ENCODE measurements around the gene APAF1.

APAF1 gene

DNA sequence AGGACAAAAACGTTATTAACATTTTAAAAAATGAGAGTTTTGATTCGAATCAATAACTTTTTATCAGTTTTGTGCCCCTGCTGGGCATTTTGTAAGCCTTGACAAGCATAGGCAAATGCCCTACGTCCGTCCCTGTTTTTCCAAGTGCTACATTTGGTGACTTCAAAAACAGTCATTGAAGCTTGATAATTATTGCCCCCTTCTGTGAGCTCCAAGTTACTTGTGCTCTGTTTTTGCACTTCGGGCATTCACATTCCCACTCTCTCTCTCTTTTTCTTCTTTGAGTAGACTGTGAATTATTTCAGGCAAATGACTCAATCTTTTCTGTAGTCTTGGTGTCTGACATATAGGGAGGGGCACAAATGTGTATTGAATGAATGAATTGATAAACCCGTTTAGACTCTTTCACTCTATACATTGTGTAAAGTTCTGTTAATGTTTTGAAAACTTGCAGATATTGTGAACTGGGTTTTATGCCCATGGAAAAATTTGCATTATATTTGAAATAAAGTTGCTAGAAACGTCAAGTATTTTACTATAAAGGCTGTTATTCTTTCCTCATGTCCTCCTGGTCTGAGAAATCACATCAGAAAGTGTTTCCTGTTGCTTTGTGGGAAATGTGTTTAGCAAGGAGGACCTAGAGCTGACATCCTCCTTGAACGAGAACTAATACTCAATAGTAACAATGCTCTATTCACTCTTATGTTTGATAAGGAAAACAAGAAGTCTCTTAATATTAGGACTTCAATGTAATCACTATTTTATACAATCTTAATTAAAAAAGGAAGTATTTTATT is 1.4 kb downstream of the APAF1 start:
- Mint-ChIP-seq H3K4me3 (peak overlapping the region; percentile 67 to 99), H3K27ac (no peak overlapping the region), H3K27me3 (no peaks in the 10 kb centered on the region), H3K4me1 (peaks cover 24% of the 10 kb centered on the region), H3K9me3 (no peaks in the 10 kb centered on the region)
- no peak for DNase-seq
- ATAC-seq = no peak

GRCh38 chr12:98651328-98651727 is 6.2 kb downstream of the APAF1 start:
- Mint-ChIP-seq H3K27me3 (no peaks in the 10 kb centered on the region), H3K27ac (peak overlapping the region in 1 of 2 donors; percentile 47), H3K4me3 (no peak overlapping the region), H3K9me3 (no peaks in the 10 kb centered on the region), H3K4me1 (peaks cover 13% of the 10 kb centered on the region)
- no peak for DNase-seq
- ATAC-seq = no peak

DNA sequence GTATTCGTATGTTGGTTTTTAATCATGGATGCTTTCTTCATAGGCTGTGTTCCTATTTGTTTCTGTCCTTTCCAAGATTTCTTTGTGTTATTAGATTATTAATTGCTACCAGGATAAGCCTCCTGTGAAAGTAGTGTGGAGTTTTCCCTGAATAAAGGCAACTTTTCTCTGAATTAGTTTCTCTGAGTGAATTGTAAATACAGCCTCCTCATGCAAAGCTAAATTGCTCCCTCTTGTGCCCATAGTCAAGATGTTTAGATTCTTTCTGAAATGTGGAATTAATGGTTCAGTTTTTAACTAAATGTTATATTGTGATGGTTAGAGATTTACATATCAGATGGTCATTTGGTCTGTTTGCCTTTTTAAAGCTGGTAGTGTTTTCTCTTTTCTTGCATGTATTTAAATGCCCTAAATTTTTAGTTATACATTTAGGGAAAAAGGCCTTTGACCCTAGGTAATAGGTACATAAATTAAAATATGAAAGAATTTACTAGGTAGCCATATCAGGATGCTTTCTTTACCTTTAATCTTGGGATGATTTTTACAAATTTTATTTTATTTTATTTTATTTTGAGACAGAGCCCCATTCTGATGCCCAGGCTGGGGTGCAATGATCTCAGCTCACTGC is 8.9 kb downstream of the APAF1 start:
- H3K4me3 Mint-ChIP-seq = no peak overlapping the region
- no peaks in the 10 kb centered on the region for H3K27me3 Mint-ChIP-seq
- H3K9me3 Mint-ChIP-seq = no peaks in the 10 kb centered on the region
- H3K4me1 Mint-ChIP-seq = peaks cover 18% of the 10 kb centered on the region
- ATAC-seq (no peak), DNase-seq (no peak)
- peak overlapping the region in 1 of 2 donors; percentile 69 for H3K27ac Mint-ChIP-seq

- Mint-ChIP-seq H3K27ac (peak overlapping the region in 1 of 2 donors; percentile 59), H3K4me3 (peak overlapping the region; percentile 2 to 32), H3K27me3 (no peaks in the 10 kb centered on the region), H3K9me3 (no peaks in the 10 kb centered on the region), H3K4me1 (peaks cover 18% of the 10 kb centered on the region)
- no peak for DNase-seq
- peak; percentile 96 for ATAC-seq
Measured at GRCh38 chr12:98656289-98657101, 11.4 kb downstream of the APAF1 start.

- no peak for ATAC-seq
- DNase-seq = no peak
- Mint-ChIP-seq H3K4me3 (no peak overlapping the region), H3K9me3 (no peaks in the 10 kb centered on the region), H3K27me3 (no peaks in the 10 kb centered on the region), H3K4me1 (peaks cover 14% of the 10 kb centered on the region), H3K27ac (no peak overlapping the region)
Measured at GRCh38 chr12:98660521-98660920, 15.4 kb downstream of the APAF1 start.

GRCh38 chr12:98669751-98670150 is 24.7 kb downstream of the APAF1 start:
- ATAC-seq (no peak), DNase-seq (no peak)
- Mint-ChIP-seq H3K4me1 (peaks cover 9% of the 10 kb centered on the region), H3K9me3 (no peaks in the 10 kb centered on the region), H3K4me3 (no peak overlapping the region), H3K27me3 (no peaks in the 10 kb centered on the region), H3K27ac (no peak overlapping the region)

DNA sequence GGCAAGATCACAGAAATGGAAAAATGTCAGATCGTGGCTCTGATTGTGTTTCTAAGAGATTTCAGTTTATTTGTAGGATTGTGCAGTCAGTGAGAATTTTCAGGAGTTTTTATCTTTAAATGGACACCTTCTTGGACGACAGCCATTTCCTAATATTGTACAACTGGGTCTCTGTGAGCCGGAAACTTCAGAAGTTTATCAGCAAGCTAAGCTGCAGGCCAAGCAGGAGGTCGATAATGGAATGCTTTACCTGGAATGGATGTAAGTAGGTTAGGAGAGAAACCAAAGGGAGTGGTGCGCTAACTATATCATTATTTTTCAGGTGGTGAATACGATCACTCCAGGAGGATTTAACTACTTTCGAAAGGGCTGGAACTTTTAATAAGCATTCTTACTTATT is 26.4 kb downstream of the APAF1 start:
- ATAC-seq = no peak
- no peak overlapping the region for H3K27ac Mint-ChIP-seq
- no peak for DNase-seq
- no peaks in the 10 kb centered on the region for H3K9me3 Mint-ChIP-seq
- no peak overlapping the region for H3K4me3 Mint-ChIP-seq
- H3K4me1 Mint-ChIP-seq = peaks cover 9% of the 10 kb centered on the region
- no peaks in the 10 kb centered on the region for H3K27me3 Mint-ChIP-seq

- H3K27ac Mint-ChIP-seq = no peak overlapping the region
- ATAC-seq (no peak), DNase-seq (no peak)
- no peak overlapping the region for H3K4me3 Mint-ChIP-seq
- H3K4me1 Mint-ChIP-seq = peaks cover 6% of the 10 kb centered on the region
- no peaks in the 10 kb centered on the region for H3K9me3 Mint-ChIP-seq
- H3K27me3 Mint-ChIP-seq = no peaks in the 10 kb centered on the region
Measured at GRCh38 chr12:98674841-98675240, 29.8 kb downstream of the APAF1 start.

- Mint-ChIP-seq H3K4me1 (no peaks in the 10 kb centered on the region), H3K27ac (no peak overlapping the region), H3K4me3 (no peak overlapping the region), H3K9me3 (no peaks in the 10 kb centered on the region), H3K27me3 (no peaks in the 10 kb centered on the region)
- ATAC-seq = no peak
- no peak for DNase-seq
Measured at GRCh38 chr12:98678236-98678945, 33.3 kb downstream of the APAF1 start.

DNA sequence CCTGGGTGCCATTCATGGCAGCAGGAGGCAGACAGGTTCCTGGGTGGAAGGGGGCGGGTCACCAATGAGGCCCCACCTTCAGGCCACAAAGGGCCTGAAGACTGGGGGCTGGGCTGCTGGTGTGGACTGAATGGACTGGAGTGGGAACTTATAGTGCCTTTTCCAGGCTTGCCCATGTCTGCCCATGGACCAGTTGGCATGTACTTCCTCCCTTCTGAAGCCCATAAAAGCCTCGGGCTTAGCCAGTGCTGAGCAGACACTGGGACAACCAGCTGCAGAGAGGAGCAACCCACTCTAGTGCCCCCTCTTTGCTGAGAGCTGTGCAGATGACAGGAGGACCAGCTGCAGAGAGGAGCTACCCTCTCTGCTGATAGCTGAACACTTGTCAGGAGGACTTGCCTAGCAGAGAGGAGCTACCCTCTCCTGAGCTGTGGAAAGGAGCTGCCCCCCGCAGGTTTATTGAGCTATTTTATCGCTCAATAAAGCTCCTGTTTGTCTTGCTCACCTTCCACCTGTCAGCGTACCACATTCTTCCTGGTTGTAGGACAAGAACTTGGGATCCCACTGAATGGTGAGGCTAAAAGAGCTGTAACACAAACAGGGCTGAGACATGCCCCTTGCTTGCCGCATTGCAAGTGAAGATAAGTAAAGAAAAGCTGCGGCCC is 34.0 kb downstream of the APAF1 start:
- H3K4me3 Mint-ChIP-seq = no peak overlapping the region
- no peaks in the 10 kb centered on the region for H3K27me3 Mint-ChIP-seq
- no peaks in the 10 kb centered on the region for H3K4me1 Mint-ChIP-seq
- H3K27ac Mint-ChIP-seq = no peak overlapping the region
- DNase-seq (no peak), ATAC-seq (no peak)
- H3K9me3 Mint-ChIP-seq = no peaks in the 10 kb centered on the region

DNA sequence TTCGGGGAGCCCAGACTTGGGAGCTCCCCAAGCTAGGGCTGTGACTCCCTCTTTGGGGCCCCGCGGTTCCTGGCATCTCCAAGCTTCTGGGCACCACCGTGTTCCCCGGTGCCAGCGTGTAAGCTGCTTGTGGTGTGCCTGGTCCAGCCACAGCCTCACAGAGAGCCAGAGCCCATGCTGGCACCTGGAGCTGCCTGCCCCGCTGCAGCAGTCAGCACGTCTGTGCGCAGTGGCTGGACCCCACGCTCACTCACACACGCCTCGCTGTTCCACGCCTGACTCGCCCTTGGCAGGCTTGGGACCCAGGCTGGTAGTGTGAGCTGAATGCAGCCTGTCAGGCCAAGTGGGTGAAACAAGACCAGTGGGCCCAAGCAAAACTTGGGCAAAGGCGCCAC is 34.5 kb downstream of the APAF1 start:
- Mint-ChIP-seq H3K4me1 (no peaks in the 10 kb centered on the region), H3K27ac (no peak overlapping the region), H3K27me3 (no peaks in the 10 kb centered on the region), H3K4me3 (no peak overlapping the region), H3K9me3 (no peaks in the 10 kb centered on the region)
- no peak for DNase-seq
- ATAC-seq = no peak

DNA sequence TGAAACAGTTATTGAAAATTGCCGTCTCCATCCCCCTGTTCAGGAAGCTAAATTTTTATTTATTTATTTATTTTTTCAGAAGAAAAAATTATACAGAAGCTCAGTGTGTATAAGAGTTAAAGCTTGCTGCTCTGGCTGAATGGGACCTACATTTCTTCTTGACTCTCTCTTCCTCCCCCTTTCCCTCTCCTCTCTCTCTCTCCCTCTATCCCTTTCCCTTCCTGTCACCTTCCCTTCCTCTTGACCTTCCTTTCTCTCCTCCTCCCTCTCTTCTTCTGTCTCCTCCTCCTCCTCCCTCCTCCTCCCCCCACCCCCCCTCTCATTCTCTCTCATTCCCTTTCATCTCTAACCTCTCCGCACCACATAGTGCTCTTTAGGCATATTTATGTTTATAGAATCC is 39.1 kb downstream of the APAF1 start:
- H3K9me3 Mint-ChIP-seq = no peaks in the 10 kb centered on the region
- ATAC-seq (no peak), DNase-seq (no peak)
- H3K27me3 Mint-ChIP-seq = no peaks in the 10 kb centered on the region
- no peak overlapping the region for H3K27ac Mint-ChIP-seq
- no peaks in the 10 kb centered on the region for H3K4me1 Mint-ChIP-seq
- H3K4me3 Mint-ChIP-seq = no peak overlapping the region

DNA sequence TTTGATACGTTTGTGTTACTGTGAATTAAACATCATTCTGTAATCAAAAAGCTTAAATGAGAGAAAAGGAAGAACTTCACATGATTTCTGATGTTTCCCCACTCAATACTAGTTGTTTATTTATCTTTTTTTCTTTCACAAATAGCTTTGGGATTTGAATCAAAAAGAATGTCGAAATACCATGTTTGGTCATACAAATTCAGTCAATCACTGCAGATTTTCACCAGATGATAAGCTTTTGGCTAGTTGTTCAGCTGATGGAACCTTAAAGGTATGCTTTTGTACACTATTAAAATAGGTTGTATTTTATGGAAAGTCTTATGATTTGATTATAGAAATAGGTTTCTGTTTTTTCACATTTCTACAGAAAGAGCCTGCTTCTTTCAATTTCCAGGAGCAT is 41.5 kb downstream of the APAF1 start:
- Mint-ChIP-seq H3K9me3 (no peaks in the 10 kb centered on the region), H3K27me3 (no peaks in the 10 kb centered on the region), H3K4me3 (no peak overlapping the region), H3K27ac (no peak overlapping the region), H3K4me1 (peaks cover 5% of the 10 kb centered on the region)
- DNase-seq (no peak), ATAC-seq (no peak)

GRCh38 chr12:98691351-98691750 is 46.3 kb downstream of the APAF1 start:
- ATAC-seq (no peak), DNase-seq (no peak)
- H3K27ac Mint-ChIP-seq = no peak overlapping the region
- H3K27me3 Mint-ChIP-seq = no peaks in the 10 kb centered on the region
- H3K4me3 Mint-ChIP-seq = no peak overlapping the region
- no peaks in the 10 kb centered on the region for H3K9me3 Mint-ChIP-seq
- H3K4me1 Mint-ChIP-seq = peaks cover 9% of the 10 kb centered on the region

- no peaks in the 10 kb centered on the region for H3K9me3 Mint-ChIP-seq
- no peaks in the 10 kb centered on the region for H3K27me3 Mint-ChIP-seq
- no peak for DNase-seq
- peaks cover 8% of the 10 kb centered on the region for H3K4me1 Mint-ChIP-seq
- no peak for ATAC-seq
- H3K27ac Mint-ChIP-seq = no peak overlapping the region
- no peak overlapping the region for H3K4me3 Mint-ChIP-seq
Measured at GRCh38 chr12:98696036-98696646, 51.1 kb downstream of the APAF1 start.

All from stimulated activated naive CD8-positive, alpha-beta T cell treated with anti-CD3 and anti-CD28 coated beads, Interleukin-15, amount 100 ng/mL, for 72 hours (primary cell).